Measurements from ENCODE around the gene SCGB3A1.

Gene SCGB3A1

GRCh38 chr5:180591311-180591887, at the start of gene SCGB3A1:
Gene SCGB3A1 (minus strand): TSS chr5:180591499. CDS start chr5:180591462, 37 bp downstream.
- Histone ChIP-seq H3K4me3 (ENCODE audit: low read length in 2 of 2) (no peak within 1 kb of the TSS), H3K27ac (ENCODE audit: low read depth in 2 of 2, low read length in 2 of 2) (no peak within 1 kb of the TSS), H3K36me3 (ENCODE audit: control insufficient read depth in 2 of 2, insufficient read depth in 2 of 2, low read length in 2 of 2) (no peaks in the 10 kb centered on the region), H3K27me3 (ENCODE audit: control insufficient read depth in 2 of 2, insufficient read depth in 2 of 2, low read length in 2 of 2) (peaks cover 10 to 11% of the 10 kb centered on the region in 2 donors), H3K9ac (ENCODE audit: low read depth in 1 of 2, low read length in 2 of 2) (no peak within 1 kb of the TSS), H3K4me1 (ENCODE audit: control insufficient read depth in 2 of 2, insufficient read depth in 2 of 2, low read length in 2 of 2) (no peaks in the 10 kb centered on the region), H3K9me3 (ENCODE audit: control insufficient read depth in 2 of 2, low read length in 2 of 2) (no peaks in the 10 kb centered on the region)

DNA sequence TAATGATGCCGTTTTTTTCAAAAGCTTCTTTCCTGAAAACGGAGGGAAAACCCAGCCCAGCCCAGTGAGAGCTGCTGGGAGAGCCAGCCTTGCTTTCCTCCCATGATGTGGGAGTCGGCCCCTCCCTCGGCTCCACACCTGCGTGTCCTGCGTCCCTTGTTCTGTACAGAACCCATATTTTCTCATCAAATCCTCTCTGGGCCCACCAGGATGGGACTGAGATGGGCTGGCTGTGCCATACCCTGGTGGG, 49.2 kb upstream of the SCGB3A1 start:
- Histone ChIP-seq H3K36me3 (ENCODE audit: control insufficient read depth in 2 of 2, insufficient read depth in 2 of 2, low read length in 2 of 2) (no peaks in the 10 kb centered on the region), H3K4me3 (ENCODE audit: low read length in 2 of 2) (no peak overlapping the region), H3K27ac (ENCODE audit: low read depth in 2 of 2, low read length in 2 of 2) (no peak overlapping the region), H3K9me3 (ENCODE audit: control insufficient read depth in 2 of 2, low read length in 2 of 2) (no peaks in the 10 kb centered on the region), H3K9ac (ENCODE audit: low read depth in 1 of 2, low read length in 2 of 2) (no peak overlapping the region), H3K27me3 (ENCODE audit: control insufficient read depth in 2 of 2, insufficient read depth in 2 of 2, low read length in 2 of 2) (no peaks in the 10 kb centered on the region), H3K4me1 (ENCODE audit: control insufficient read depth in 2 of 2, insufficient read depth in 2 of 2, low read length in 2 of 2) (no peaks in the 10 kb centered on the region)

DNA sequence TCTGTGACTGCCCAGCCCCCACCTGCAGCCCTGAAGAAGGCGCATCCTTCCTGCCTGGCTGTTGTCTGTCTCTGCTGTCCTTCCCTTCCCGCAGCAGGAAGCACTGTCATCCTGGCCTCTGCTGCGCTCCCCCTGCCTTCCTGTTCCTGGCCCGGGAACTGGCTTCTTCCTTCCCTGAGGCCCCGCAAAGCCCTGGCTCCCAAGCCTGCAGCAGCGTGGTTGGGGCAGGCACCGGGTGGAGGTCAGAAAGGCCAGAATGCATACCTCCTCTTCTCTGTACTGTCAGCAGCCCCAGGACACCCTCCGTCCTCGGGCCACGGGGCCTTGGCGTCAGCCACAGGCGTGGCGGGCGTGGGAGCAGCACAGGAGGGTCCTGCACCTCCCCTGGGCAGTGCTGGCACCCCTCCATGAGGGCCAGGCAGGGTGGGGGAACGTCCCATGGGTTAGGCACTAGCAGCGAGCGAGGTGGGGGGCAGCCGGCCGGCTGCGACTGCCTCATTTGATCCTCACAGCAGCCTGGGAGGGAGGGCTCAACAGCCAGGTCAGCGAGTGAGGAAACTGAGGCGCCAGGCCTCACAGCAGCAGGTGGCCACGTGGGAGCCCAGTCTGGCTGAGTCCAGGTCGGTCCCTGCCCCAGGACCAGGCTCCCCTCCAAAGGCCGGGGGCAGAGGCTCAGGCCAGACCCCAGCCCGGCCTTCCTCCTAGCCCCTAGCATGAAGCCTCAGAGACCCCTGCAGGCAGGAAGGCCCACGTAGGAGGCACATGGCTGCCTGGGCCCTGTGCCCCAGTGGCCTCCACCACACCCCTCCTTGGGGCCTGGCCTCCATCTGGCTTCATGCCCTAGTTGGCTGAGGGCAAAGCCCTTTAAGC, 48.7 kb upstream of the SCGB3A1 start:
- Histone ChIP-seq H3K27ac (ENCODE audit: low read depth in 2 of 2, low read length in 2 of 2) (no peak overlapping the region), H3K4me3 (ENCODE audit: low read length in 2 of 2) (no peak overlapping the region), H3K9me3 (ENCODE audit: control insufficient read depth in 2 of 2, low read length in 2 of 2) (no peaks in the 10 kb centered on the region), H3K27me3 (ENCODE audit: control insufficient read depth in 2 of 2, insufficient read depth in 2 of 2, low read length in 2 of 2) (no peaks in the 10 kb centered on the region), H3K36me3 (ENCODE audit: control insufficient read depth in 2 of 2, insufficient read depth in 2 of 2, low read length in 2 of 2) (no peaks in the 10 kb centered on the region), H3K9ac (ENCODE audit: low read depth in 1 of 2, low read length in 2 of 2) (no peak overlapping the region), H3K4me1 (ENCODE audit: control insufficient read depth in 2 of 2, insufficient read depth in 2 of 2, low read length in 2 of 2) (no peaks in the 10 kb centered on the region)

DNA sequence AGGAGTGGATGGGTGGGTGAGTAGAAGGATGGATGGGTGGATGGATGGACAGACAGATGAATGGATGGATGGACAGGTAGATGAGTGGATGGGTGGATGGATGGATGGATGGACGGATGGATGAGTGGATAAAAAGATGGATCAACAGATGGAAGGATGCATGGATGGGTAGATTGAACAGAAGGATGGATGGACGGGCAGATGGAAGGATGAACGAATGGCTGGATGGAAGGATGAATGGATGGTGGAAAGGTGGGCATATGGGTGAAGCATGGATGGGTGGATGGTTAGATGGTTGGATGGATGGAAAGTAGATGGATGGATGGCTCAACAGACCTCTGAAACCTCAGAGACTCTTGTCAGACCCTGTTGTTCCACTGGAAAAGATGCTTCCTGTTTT, 48.0 kb upstream of the SCGB3A1 start:
- Histone ChIP-seq H3K4me3 (ENCODE audit: low read length in 2 of 2) (no peak overlapping the region), H3K4me1 (ENCODE audit: control insufficient read depth in 2 of 2, insufficient read depth in 2 of 2, low read length in 2 of 2) (no peaks in the 10 kb centered on the region), H3K27ac (ENCODE audit: low read depth in 2 of 2, low read length in 2 of 2) (no peak overlapping the region), H3K9me3 (ENCODE audit: control insufficient read depth in 2 of 2, low read length in 2 of 2) (no peaks in the 10 kb centered on the region), H3K36me3 (ENCODE audit: control insufficient read depth in 2 of 2, insufficient read depth in 2 of 2, low read length in 2 of 2) (no peaks in the 10 kb centered on the region), H3K9ac (ENCODE audit: low read depth in 1 of 2, low read length in 2 of 2) (no peak overlapping the region), H3K27me3 (ENCODE audit: control insufficient read depth in 2 of 2, insufficient read depth in 2 of 2, low read length in 2 of 2) (no peaks in the 10 kb centered on the region)

GRCh38 chr5:180637962-180638680, 46.8 kb upstream of the SCGB3A1 start:
- Histone ChIP-seq H3K27ac (ENCODE audit: low read depth in 2 of 2, low read length in 2 of 2) (no peak overlapping the region), H3K4me3 (ENCODE audit: low read length in 2 of 2) (no peak overlapping the region), H3K4me1 (ENCODE audit: control insufficient read depth in 2 of 2, insufficient read depth in 2 of 2, low read length in 2 of 2) (no peaks in the 10 kb centered on the region), H3K27me3 (ENCODE audit: control insufficient read depth in 2 of 2, insufficient read depth in 2 of 2, low read length in 2 of 2) (no peaks in the 10 kb centered on the region), H3K9me3 (ENCODE audit: control insufficient read depth in 2 of 2, low read length in 2 of 2) (no peaks in the 10 kb centered on the region), H3K9ac (ENCODE audit: low read depth in 1 of 2, low read length in 2 of 2) (no peak overlapping the region), H3K36me3 (ENCODE audit: control insufficient read depth in 2 of 2, insufficient read depth in 2 of 2, low read length in 2 of 2) (no peaks in the 10 kb centered on the region)

- Histone ChIP-seq H3K4me1 (ENCODE audit: control insufficient read depth in 2 of 2, insufficient read depth in 2 of 2, low read length in 2 of 2) (no peaks in the 10 kb centered on the region), H3K4me3 (ENCODE audit: low read length in 2 of 2) (no peak overlapping the region), H3K36me3 (ENCODE audit: control insufficient read depth in 2 of 2, insufficient read depth in 2 of 2, low read length in 2 of 2) (no peaks in the 10 kb centered on the region), H3K27me3 (ENCODE audit: control insufficient read depth in 2 of 2, insufficient read depth in 2 of 2, low read length in 2 of 2) (no peaks in the 10 kb centered on the region), H3K9ac (ENCODE audit: low read depth in 1 of 2, low read length in 2 of 2) (no peak overlapping the region), H3K27ac (ENCODE audit: low read depth in 2 of 2, low read length in 2 of 2) (no peak overlapping the region), H3K9me3 (ENCODE audit: control insufficient read depth in 2 of 2, low read length in 2 of 2) (no peaks in the 10 kb centered on the region)
Measured at GRCh38 chr5:180636403-180637075, 45.2 kb upstream of the SCGB3A1 start.

- Histone ChIP-seq H3K36me3 (ENCODE audit: control insufficient read depth in 2 of 2, insufficient read depth in 2 of 2, low read length in 2 of 2) (no peaks in the 10 kb centered on the region), H3K27me3 (ENCODE audit: control insufficient read depth in 2 of 2, insufficient read depth in 2 of 2, low read length in 2 of 2) (no peaks in the 10 kb centered on the region), H3K4me1 (ENCODE audit: control insufficient read depth in 2 of 2, insufficient read depth in 2 of 2, low read length in 2 of 2) (no peaks in the 10 kb centered on the region), H3K27ac (ENCODE audit: low read depth in 2 of 2, low read length in 2 of 2) (no peak overlapping the region), H3K9me3 (ENCODE audit: control insufficient read depth in 2 of 2, low read length in 2 of 2) (no peaks in the 10 kb centered on the region), H3K4me3 (ENCODE audit: low read length in 2 of 2) (no peak overlapping the region), H3K9ac (ENCODE audit: low read depth in 1 of 2, low read length in 2 of 2) (no peak overlapping the region)
Measured at GRCh38 chr5:180636016-180636402, 44.7 kb upstream of the SCGB3A1 start.

DNA sequence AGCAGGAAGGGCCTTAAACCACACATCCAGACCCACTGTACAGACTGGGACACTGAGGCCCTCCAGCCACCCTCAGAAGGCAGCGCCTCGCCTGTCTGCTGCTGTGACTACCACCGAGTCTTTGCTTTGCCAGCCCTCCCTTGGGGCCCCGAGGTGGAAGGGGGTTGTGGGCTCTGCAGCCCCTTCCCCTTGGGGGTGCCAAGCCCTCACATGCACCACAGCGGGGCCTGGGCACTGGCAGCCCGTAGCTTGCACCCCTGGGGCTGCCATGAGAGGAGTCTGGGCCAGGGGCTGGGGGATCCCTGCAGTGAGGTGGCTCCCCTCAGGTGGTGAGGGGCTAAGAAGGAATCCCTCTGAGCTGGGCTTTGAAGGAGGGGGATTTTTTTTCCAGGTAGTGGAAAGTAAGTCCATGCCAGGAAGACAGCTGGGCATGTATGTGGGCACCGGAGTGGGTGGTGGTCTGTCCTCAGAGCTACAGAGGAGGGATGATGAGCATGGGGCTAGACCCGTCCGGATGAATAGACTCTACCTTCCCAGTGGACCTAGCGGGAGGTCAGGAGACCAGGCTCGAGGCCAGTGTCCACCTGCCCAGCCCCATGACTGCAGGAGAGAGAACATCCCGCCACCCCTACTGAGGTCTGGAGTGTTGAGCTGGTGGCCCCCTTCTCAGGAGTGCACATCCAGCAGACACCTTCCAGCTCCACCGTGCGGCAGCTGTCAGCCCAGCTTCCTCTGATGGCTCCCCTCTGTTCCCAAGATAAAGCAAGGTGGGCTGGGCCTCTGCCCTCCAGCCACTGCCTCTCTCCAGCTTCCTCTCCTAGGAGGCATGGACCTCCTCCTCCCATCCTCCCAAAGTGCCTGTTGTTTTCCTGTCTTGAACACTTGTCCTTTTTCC, 42.2 kb upstream of the SCGB3A1 start:
- no peaks in the 10 kb centered on the region for H3K9me3 ChIP-seq (ENCODE audit: control insufficient read depth in 2 of 2, low read length in 2 of 2)
- no peak overlapping the region for H3K9ac ChIP-seq (ENCODE audit: low read depth in 1 of 2, low read length in 2 of 2)
- no peak overlapping the region for H3K4me3 ChIP-seq (ENCODE audit: low read length in 2 of 2)
- no peak overlapping the region for H3K27ac ChIP-seq (ENCODE audit: low read depth in 2 of 2, low read length in 2 of 2)
- H3K4me1 ChIP-seq (ENCODE audit: control insufficient read depth in 2 of 2, insufficient read depth in 2 of 2, low read length in 2 of 2), result no peaks in the 10 kb centered on the region
- H3K36me3 ChIP-seq (ENCODE audit: control insufficient read depth in 2 of 2, insufficient read depth in 2 of 2, low read length in 2 of 2), result no peaks in the 10 kb centered on the region
- H3K27me3 ChIP-seq (ENCODE audit: control insufficient read depth in 2 of 2, insufficient read depth in 2 of 2, low read length in 2 of 2), result no peaks in the 10 kb centered on the region

DNA sequence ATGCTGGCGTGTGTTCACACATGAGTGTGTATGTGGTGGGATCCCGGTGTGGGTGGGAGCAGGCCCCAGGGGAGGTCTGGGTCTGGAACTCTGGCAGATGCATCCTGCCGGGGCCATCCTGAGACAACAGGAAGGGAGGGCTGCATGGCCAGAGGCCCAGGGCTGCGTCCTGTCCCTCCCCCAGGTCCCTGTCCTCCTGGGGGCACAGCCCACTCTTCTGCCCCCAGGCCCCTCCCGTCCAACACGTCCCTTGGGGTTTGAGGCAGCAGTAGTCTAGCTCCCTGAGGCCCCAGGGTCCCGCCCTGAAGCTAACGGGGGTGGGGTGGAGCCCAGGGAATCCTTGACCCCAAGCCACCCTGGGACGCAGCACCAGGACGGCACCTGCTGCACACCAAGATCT, 41.5 kb upstream of the SCGB3A1 start:
- Histone ChIP-seq H3K4me1 (ENCODE audit: control insufficient read depth in 2 of 2, insufficient read depth in 2 of 2, low read length in 2 of 2) (no peaks in the 10 kb centered on the region), H3K9me3 (ENCODE audit: control insufficient read depth in 2 of 2, low read length in 2 of 2) (no peaks in the 10 kb centered on the region), H3K9ac (ENCODE audit: low read depth in 1 of 2, low read length in 2 of 2) (no peak overlapping the region), H3K27ac (ENCODE audit: low read depth in 2 of 2, low read length in 2 of 2) (no peak overlapping the region), H3K36me3 (ENCODE audit: control insufficient read depth in 2 of 2, insufficient read depth in 2 of 2, low read length in 2 of 2) (no peaks in the 10 kb centered on the region), H3K4me3 (ENCODE audit: low read length in 2 of 2) (no peak overlapping the region), H3K27me3 (ENCODE audit: control insufficient read depth in 2 of 2, insufficient read depth in 2 of 2, low read length in 2 of 2) (no peaks in the 10 kb centered on the region)
